ENCODE measurements around the gene ITPKC. TPM values are rescaled to one million over a fixed set of nuclear protein-coding genes. Genes with fewer than 3 reads are reported as not detected.
A peak's percentile ranks its signal among the peaks of the same experiment; 100 is the strongest.
"Not testable (repeated sequence)": the region's sequence is repeated elsewhere in the genome, so short reads cannot be mapped to it uniquely, and the experiment has no call there.

ITPKC gene
- total and polyA plus RNA-seq, 4 donors, result 11.1 to 25.7 (median 18.9) TPM

- DNase-seq (no peak), ATAC-seq (ENCODE audit: low FRiP score) (no peak)
- WGBS, 2 donors, result 8 to 9% methylated on average over 7 of the region's 7 CpGs
- Histone ChIP-seq H3K27ac (ENCODE audit: low read depth in 1 of 2, low read length in 2 of 2) (peak overlapping the region in 1 of 2 donors; percentile 95), H3K36me3 (ENCODE audit: control insufficient read depth in 1 of 2, insufficient read depth in 2 of 2, low read length in 1 of 2) (no peaks in the 10 kb centered on the region), H3K27me3 (ENCODE audit: control insufficient read depth in 1 of 2, insufficient read depth in 2 of 2, low read length in 1 of 2) (no peaks in the 10 kb centered on the region), H3K4me3 (ENCODE audit: low read length in 2 of 2) (peak overlapping the region; percentile 30 to 50), H3K9me3 (ENCODE audit: control insufficient read depth, low read length) (no peaks in the 10 kb centered on the region), H3K4me1 (ENCODE audit: control insufficient read depth in 1 of 2, insufficient read depth in 2 of 2, low read length in 2 of 2) (no peaks in the 10 kb centered on the region)
- intact Hi-C loops (cut with DNase I), result no loop called here
Measured at GRCh38 chr19:40778706-40779284, 61.9 kb downstream of the ITPKC start.

- H3K4me1 ChIP-seq (ENCODE audit: control insufficient read depth in 1 of 2, insufficient read depth in 2 of 2, low read length in 2 of 2), result no peaks in the 10 kb centered on the region
- H3K27ac ChIP-seq (ENCODE audit: low read depth in 1 of 2, low read length in 2 of 2), result no peak overlapping the region
- no peaks in the 10 kb centered on the region for H3K36me3 ChIP-seq (ENCODE audit: control insufficient read depth in 1 of 2, insufficient read depth in 2 of 2, low read length in 1 of 2)
- H3K27me3 ChIP-seq (ENCODE audit: control insufficient read depth in 1 of 2, insufficient read depth in 2 of 2, low read length in 1 of 2), result no peaks in the 10 kb centered on the region
- H3K9me3 ChIP-seq (ENCODE audit: control insufficient read depth, low read length), result no peaks in the 10 kb centered on the region
- 96% methylated on average over 5 of the region's 5 CpGs for WGBS, 2 donors
- intact Hi-C loops (cut with DNase I), result no loop called here
- ATAC-seq (ENCODE audit: low FRiP score) (no peak), DNase-seq (no peak)
- no peak overlapping the region for H3K4me3 ChIP-seq (ENCODE audit: low read length in 2 of 2)
Measured at GRCh38 chr19:40780582-40780981, 63.7 kb downstream of the ITPKC start.

- no peaks in the 10 kb centered on the region for H3K36me3 ChIP-seq (ENCODE audit: control insufficient read depth in 1 of 2, insufficient read depth in 2 of 2, low read length in 1 of 2)
- no peak overlapping the region for H3K27ac ChIP-seq (ENCODE audit: low read depth in 1 of 2, low read length in 2 of 2)
- ATAC-seq (ENCODE audit: low FRiP score) (no peak), DNase-seq (no peak)
- WGBS, 2 donors, result 96 to 98% methylated on average over 7 of the region's 7 CpGs
- H3K9me3 ChIP-seq (ENCODE audit: control insufficient read depth, low read length), result no peaks in the 10 kb centered on the region
- H3K4me3 ChIP-seq (ENCODE audit: low read length in 2 of 2), result no peak overlapping the region
- intact Hi-C loops (cut with DNase I), result no loop called here
- no peaks in the 10 kb centered on the region for H3K27me3 ChIP-seq (ENCODE audit: control insufficient read depth in 1 of 2, insufficient read depth in 2 of 2, low read length in 1 of 2)
- no peaks in the 10 kb centered on the region for H3K4me1 ChIP-seq (ENCODE audit: control insufficient read depth in 1 of 2, insufficient read depth in 2 of 2, low read length in 2 of 2)
Measured at GRCh38 chr19:40781140-40781539, 64.2 kb downstream of the ITPKC start.

GRCh38 chr19:40783711-40784110, 66.8 kb downstream of the ITPKC start:
- H3K4me1 ChIP-seq (ENCODE audit: control insufficient read depth in 1 of 2, insufficient read depth in 2 of 2, low read length in 2 of 2), result no peaks in the 10 kb centered on the region
- no peak for ATAC-seq (ENCODE audit: low FRiP score)
- intact Hi-C loops (cut with DNase I), result no loop called here
- no peaks in the 10 kb centered on the region for H3K9me3 ChIP-seq (ENCODE audit: control insufficient read depth, low read length)
- no peak overlapping the region for H3K4me3 ChIP-seq (ENCODE audit: low read length in 2 of 2)
- 88 to 92% methylated on average over 14 of the region's 14 CpGs for WGBS, 2 donors
- no peaks in the 10 kb centered on the region for H3K27me3 ChIP-seq (ENCODE audit: control insufficient read depth in 1 of 2, insufficient read depth in 2 of 2, low read length in 1 of 2)
- H3K27ac ChIP-seq (ENCODE audit: low read depth in 1 of 2, low read length in 2 of 2), result no peak overlapping the region
- H3K36me3 ChIP-seq (ENCODE audit: control insufficient read depth in 1 of 2, insufficient read depth in 2 of 2, low read length in 1 of 2), result peaks cover 0 to 2% of the 10 kb centered on the region in 2 donors
- no peak for DNase-seq

- H3K36me3 ChIP-seq (ENCODE audit: control insufficient read depth in 1 of 2, insufficient read depth in 2 of 2, low read length in 1 of 2); intact Hi-C loops (cut with DNase I); ATAC-seq (ENCODE audit: low FRiP score): not testable (repeated sequence)
Measured at GRCh38 chr19:40784146-40784545, 67.2 kb downstream of the ITPKC start.

GRCh38 chr19:40785526-40785925, 68.6 kb downstream of the ITPKC start:
- H3K36me3 ChIP-seq (ENCODE audit: control insufficient read depth in 1 of 2, insufficient read depth in 2 of 2, low read length in 1 of 2), result peaks cover 0 to 2% of the 10 kb centered on the region in 2 donors

More at GRCh38 chr19:40784146-40784545, 67.2 kb downstream of the ITPKC start:
- H3K4me3 ChIP-seq (ENCODE audit: low read length in 2 of 2); H3K27me3 ChIP-seq (ENCODE audit: control insufficient read depth in 1 of 2, insufficient read depth in 2 of 2, low read length in 1 of 2); H3K9me3 ChIP-seq (ENCODE audit: control insufficient read depth, low read length); H3K4me1 ChIP-seq (ENCODE audit: control insufficient read depth in 1 of 2, insufficient read depth in 2 of 2, low read length in 2 of 2); DNase-seq; H3K27ac ChIP-seq (ENCODE audit: low read depth in 1 of 2, low read length in 2 of 2): not testable (repeated sequence)
- 96 to 97% methylated on average over 2 of the region's 2 CpGs for WGBS, 2 donors

GRCh38 chr19:40786060-40787037, 69.4 kb downstream of the ITPKC start:
- DNase-seq, result no peak
- peak; percentile 55 for ATAC-seq (ENCODE audit: low FRiP score)
- intact Hi-C loops (cut with DNase I), result no loop called here
- Histone ChIP-seq H3K9me3 (ENCODE audit: control insufficient read depth, low read length) (no peaks in the 10 kb centered on the region), H3K4me3 (ENCODE audit: low read length in 2 of 2) (no peak overlapping the region), H3K27ac (ENCODE audit: low read depth in 1 of 2, low read length in 2 of 2) (no peak overlapping the region), H3K27me3 (ENCODE audit: control insufficient read depth in 1 of 2, insufficient read depth in 2 of 2, low read length in 1 of 2) (no peaks in the 10 kb centered on the region), H3K36me3 (ENCODE audit: control insufficient read depth in 1 of 2, insufficient read depth in 2 of 2, low read length in 1 of 2) (peaks cover 0 to 2% of the 10 kb centered on the region in 2 donors), H3K4me1 (ENCODE audit: control insufficient read depth in 1 of 2, insufficient read depth in 2 of 2, low read length in 2 of 2) (no peaks in the 10 kb centered on the region)
- 92 to 93% methylated on average over 25 of the region's 25 CpGs for WGBS, 2 donors

More at GRCh38 chr19:40785526-40785925, 68.6 kb downstream of the ITPKC start:
- no peak for DNase-seq
- WGBS, 2 donors, result 68 to 87% methylated on average over 1 of the region's 1 CpG
- intact Hi-C loops (cut with DNase I), result no loop called here
- H3K4me3 ChIP-seq (ENCODE audit: low read length in 2 of 2), result no peak overlapping the region
- H3K27me3 ChIP-seq (ENCODE audit: control insufficient read depth in 1 of 2, insufficient read depth in 2 of 2, low read length in 1 of 2), result no peaks in the 10 kb centered on the region
- H3K9me3 ChIP-seq (ENCODE audit: control insufficient read depth, low read length), result no peaks in the 10 kb centered on the region
- no peaks in the 10 kb centered on the region for H3K4me1 ChIP-seq (ENCODE audit: control insufficient read depth in 1 of 2, insufficient read depth in 2 of 2, low read length in 2 of 2)
- no peak for ATAC-seq (ENCODE audit: low FRiP score)
- H3K27ac ChIP-seq (ENCODE audit: low read depth in 1 of 2, low read length in 2 of 2), result peak overlapping the region in 1 of 2 donors; percentile 42

All from aorta (tissue), 5 donors.